DMS53 (cell line): ENCODE measurements around the gene PHB1.
"Not testable (repeated sequence)": the region's sequence is repeated elsewhere in the genome, so short reads cannot be mapped to it uniquely, and the experiment has no call there.

Source experiments
- DNase-seq: peaks from one replicate; lab custom pipeline; 2025; lab: John Stamatoyannopoulos, UW

PHB1 gene

GRCh38 chr17:49378311-49378710 lies 36.4 kb downstream of the PHB1 start:
- no peak for DNase-seq

- no peak for DNase-seq
These were observed 39.1 kb downstream of the PHB1 start for GRCh38 chr17:49375544-49375943.

GRCh38 chr17:49373115-49373514 lies 41.6 kb downstream of the PHB1 start:
- no peak for DNase-seq

- no peak for DNase-seq
These were observed 42.3 kb downstream of the PHB1 start for GRCh38 chr17:49372425-49372824.

GRCh38 chr17:49370971-49371834 lies 43.5 kb downstream of the PHB1 start:
- DNase-seq, result no peak

- DNase-seq, result no peak
These were observed 44.9 kb downstream of the PHB1 start for GRCh38 chr17:49369760-49370159.

- no peak for DNase-seq
These were observed 45.6 kb downstream of the PHB1 start for GRCh38 chr17:49369089-49369488.

- DNase-seq, result peak; percentile 67
These were observed 49.0 kb downstream of the PHB1 start for GRCh38 chr17:49365667-49366066.

- DNase-seq, result not testable (repeated sequence)
These were observed 49.6 kb downstream of the PHB1 start for GRCh38 chr17:49365126-49365525.

GRCh38 chr17:49364119-49364518 lies 50.6 kb downstream of the PHB1 start:
- DNase-seq, result no peak

GRCh38 chr17:49363251-49363650 lies 51.4 kb downstream of the PHB1 start:
- no peak for DNase-seq

GRCh38 chr17:49362723-49363117 lies 52.0 kb downstream of the PHB1 start:
- peak; percentile 66 for DNase-seq

- DNase-seq, result peak; percentile 99
These were observed 52.6 kb downstream of the PHB1 start, which contains the start of gene ZNF652 for GRCh38 chr17:49361902-49362722. Gene ZNF652, minus strand, starts transcription at chr17:49362250. Its CDS starts 44,525 bp downstream, at chr17:49317725.

GRCh38 chr17:49361129-49361901 lies 53.4 kb downstream of the PHB1 start:
- peak; percentile 83 for DNase-seq

- DNase-seq, result no peak
These were observed 53.9 kb downstream of the PHB1 start for GRCh38 chr17:49360796-49361128.

- peak; percentile 71 for DNase-seq
These were observed 54.5 kb downstream of the PHB1 start for GRCh38 chr17:49359990-49360795.

- no peak for DNase-seq
These were observed 55.9 kb downstream of the PHB1 start for GRCh38 chr17:49358641-49359247.

- DNase-seq, result no peak
These were observed 57.2 kb downstream of the PHB1 start for GRCh38 chr17:49357516-49357915.

- no peak for DNase-seq
These were observed 58.4 kb downstream of the PHB1 start for GRCh38 chr17:49356320-49356719.
